ENCODE data around the gene MYNN.

DNA sequence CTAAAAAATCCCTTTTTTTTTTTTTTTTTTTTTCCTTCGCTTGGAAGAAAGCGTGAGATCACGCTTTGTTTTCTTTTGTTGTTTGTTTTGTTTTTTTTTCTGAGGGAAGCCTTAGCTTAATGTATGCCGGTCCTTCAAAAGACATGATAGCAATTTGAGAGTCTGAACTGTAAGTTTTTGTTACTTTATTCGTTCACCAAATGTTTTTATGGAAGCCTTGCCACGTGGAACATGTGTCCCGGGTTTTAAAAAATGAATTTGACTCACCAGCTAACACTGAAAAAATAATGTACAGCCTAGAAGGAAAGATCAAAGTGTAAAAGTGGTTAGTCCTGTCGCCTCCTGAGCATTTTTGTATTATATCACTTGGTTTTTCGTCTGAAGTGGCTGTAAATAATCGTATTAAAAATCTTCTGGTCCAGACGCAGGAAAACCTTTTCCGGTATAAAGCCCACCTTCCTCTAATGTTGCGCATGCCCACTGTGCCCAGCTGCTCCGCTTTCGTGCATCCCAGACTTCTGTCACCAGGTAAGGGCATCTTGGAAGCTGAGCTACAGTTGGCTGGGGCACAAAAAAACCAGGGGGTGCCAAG, 795 bp upstream of the MYNN start:
- TF ChIP-seq EZH2 (IDR thresholded peaks at IDR 0.05; ENCODE audit: low read depth), result no peak
- TF ChIP-seq, protein P1, sequence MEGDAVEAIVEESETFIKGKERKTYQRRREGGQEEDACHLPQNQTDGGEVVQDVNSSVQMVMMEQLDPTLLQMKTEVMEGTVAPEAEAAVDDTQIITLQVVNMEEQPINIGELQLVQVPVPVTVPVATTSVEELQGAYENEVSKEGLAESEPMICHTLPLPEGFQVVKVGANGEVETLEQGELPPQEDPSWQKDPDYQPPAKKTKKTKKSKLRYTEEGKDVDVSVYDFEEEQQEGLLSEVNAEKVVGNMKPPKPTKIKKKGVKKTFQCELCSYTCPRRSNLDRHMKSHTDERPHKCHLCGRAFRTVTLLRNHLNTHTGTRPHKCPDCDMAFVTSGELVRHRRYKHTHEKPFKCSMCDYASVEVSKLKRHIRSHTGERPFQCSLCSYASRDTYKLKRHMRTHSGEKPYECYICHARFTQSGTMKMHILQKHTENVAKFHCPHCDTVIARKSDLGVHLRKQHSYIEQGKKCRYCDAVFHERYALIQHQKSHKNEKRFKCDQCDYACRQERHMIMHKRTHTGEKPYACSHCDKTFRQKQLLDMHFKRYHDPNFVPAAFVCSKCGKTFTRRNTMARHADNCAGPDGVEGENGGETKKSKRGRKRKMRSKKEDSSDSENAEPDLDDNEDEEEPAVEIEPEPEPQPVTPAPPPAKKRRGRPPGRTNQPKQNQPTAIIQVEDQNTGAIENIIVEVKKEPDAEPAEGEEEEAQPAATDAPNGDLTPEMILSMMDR (conservative IDR thresholded peaks at IDR 0.05), result no peak
